GM23338 (cell line): ENCODE data around the gene TBCB.

ENCODE experiments used
- EZH2 ChIP-seq: fragments of 200-600 bp; sonication (generic); IDR thresholded peaks from one replicate; pipeline ENCODE4 v1.8.0; 2017; ENCODE audit warnings: antibody characterized with exemption, mild to moderate bottlenecking, low read depth; ENCODE audit not compliant: unreplicated experiment
- TF ChIP-seq, protein P1 (sequence below), 2 experiments: fragments of 200-600 bp in 1 of 2; sonication (generic) in 1 of 2; conservative IDR thresholded peaks; 2 replicates each; pipeline versions ENCODE4 v1.5.1 to v1.6.1; 2016 to 2017; ENCODE audit warnings: antibody characterized with exemption in 2 of 2, low read depth in 2 of 2, mild to moderate bottlenecking in 2 of 2, moderate library complexity in 1 of 2

- TF ChIP-seq EZH2, result no peak
- TF ChIP-seq, protein P1, sequence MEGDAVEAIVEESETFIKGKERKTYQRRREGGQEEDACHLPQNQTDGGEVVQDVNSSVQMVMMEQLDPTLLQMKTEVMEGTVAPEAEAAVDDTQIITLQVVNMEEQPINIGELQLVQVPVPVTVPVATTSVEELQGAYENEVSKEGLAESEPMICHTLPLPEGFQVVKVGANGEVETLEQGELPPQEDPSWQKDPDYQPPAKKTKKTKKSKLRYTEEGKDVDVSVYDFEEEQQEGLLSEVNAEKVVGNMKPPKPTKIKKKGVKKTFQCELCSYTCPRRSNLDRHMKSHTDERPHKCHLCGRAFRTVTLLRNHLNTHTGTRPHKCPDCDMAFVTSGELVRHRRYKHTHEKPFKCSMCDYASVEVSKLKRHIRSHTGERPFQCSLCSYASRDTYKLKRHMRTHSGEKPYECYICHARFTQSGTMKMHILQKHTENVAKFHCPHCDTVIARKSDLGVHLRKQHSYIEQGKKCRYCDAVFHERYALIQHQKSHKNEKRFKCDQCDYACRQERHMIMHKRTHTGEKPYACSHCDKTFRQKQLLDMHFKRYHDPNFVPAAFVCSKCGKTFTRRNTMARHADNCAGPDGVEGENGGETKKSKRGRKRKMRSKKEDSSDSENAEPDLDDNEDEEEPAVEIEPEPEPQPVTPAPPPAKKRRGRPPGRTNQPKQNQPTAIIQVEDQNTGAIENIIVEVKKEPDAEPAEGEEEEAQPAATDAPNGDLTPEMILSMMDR (conservative IDR thresholded peaks at IDR 0.05; ENCODE audit: low read depth in 2 of 2), result no peak
Observed at GRCh38 chr19:36152352-36153091, 37.3 kb downstream of the TBCB start, which contains the start of gene COX7A1.
